NCI-H82 (cell line): Measurements from ENCODE around the gene IGFL2.
"Not testable (repeated sequence)": the region's sequence is repeated elsewhere in the genome, so short reads cannot be mapped to it uniquely, and the experiment has no call there.

Source experiments
- DNase-seq: peaks from one replicate; lab custom pipeline; 2025; lab: John Stamatoyannopoulos, UW

The IGFL2 gene

DNA sequence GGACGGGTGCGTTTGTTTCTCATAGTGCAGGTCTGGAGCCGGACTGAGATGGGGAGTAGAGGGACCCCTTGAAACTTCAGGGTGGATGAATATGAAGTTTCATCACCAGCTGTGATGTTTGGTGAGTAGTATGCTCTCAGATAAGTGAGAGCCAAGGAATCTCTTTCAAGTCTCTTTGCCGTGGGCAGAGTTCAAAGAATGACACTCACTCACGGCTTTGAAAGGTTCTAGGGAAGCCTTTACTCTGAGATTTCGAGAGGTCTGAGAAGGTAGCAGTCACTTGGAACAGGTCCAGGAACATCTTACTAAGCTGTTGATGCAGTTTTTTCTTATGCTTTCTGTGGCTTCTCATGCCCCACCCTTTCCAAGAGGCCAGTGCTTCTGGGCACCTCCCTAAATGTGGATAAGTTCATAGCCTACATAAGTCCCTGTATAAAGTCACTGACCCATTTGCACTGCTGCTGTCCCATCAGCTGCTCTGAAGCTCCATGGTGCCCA is at the start of gene IGFL2:
Gene IGFL2 (plus strand): TSS at position 448 of the 498 bp plus-strand sequence. CDS start 41 bp downstream, at position 489.
- DNase-seq = no peak

DNA sequence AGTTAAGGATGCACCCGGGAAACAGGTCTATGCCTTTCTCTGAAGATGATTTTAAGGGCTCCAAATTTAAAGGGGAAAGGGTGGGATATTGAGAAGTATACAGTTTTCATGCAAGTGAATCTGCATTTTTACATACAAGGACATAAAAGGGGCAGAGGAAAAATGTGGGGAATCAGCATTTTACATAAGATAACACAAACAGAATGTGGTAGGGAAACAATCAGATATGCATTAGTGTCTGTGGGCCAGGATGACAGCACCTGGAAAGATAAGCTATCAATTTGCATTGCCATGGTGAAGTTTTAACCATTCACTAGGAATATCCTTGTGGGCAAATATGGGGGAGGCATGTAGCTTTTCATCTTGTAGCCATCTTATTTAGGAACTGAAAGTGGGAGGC is 47.7 kb upstream of the IGFL2 start:
- DNase-seq = no peak

DNA sequence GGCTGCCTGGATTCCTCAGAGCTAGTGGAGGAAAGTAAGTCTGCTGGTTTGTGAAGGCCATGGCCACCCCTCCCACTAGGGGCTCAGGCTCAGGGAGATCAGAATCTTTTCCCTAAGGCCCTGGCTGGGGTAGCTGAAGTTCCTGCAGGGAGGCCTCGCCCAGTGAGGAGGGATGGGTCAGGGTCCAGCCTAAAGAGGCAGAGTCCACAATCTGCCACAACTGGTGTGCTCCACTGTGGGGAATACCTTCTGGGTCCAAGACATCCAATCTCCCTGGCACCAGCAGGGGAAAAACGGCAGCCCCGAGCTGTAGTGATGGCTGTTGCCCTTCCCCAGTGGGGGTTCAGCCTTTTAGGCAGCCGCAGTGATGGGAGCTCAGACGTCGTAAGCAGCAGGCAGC is 46.7 kb upstream of the IGFL2 start:
- DNase-seq = no peak

DNA sequence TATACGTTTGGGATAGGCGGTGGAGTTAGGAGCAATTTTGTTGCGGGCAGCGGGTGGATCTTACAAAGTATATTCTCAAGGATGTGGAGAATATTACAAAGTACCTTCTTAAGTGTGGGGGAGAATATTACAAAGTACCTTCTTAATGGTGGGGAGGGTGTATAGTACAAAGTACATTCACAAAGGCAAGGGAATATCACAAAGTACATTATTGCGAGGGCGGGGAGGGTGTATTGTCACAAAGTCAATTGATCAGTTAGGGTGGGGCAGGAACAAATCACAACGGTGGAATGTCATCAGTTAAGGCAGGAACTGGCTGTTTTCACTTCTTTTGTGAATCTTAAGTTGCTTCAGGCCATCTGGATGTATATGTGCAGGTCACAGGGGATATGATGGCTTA is 45.7 kb upstream of the IGFL2 start:
- not testable (repeated sequence) for DNase-seq

DNA sequence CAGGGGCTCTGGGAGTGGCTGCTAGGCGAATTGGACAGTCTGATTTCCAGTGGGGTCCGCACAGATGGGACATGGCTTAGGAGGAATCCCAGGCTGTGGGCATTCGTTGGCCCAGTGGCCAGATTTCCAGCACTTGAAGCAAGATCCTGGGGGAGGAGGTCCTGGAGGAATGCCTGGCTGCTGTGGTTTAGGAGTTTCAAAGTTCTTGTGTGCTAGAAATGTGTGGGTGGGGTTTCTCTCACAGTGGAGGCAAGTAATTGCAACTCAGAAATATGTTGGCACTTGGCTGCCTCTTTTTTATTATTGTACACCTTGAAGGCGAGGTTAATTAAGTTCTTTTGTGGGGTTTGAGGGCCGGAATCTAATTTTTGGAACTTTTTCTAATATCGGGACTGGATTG is 40.7 kb upstream of the IGFL2 start:
- DNase-seq = no peak

DNA sequence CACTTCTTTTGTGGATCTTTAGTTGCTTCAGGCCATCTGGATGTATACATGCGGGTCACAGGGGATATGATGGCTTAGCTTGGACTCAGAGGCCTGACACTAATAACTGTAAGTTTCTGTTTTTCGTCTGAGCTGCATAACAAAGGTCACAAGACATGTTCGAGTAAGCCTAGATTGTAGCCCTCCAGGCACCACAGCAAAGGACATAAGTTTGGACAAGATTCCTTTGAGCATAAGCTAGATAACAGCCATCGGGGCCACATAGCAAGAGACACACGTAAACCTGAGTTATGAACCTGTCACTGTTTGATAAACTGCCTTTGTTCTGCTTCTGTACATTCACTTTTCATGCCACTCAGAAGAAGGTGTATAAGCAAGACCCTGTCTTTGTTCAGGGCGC is 38.2 kb upstream of the IGFL2 start:
- no peak for DNase-seq

DNA sequence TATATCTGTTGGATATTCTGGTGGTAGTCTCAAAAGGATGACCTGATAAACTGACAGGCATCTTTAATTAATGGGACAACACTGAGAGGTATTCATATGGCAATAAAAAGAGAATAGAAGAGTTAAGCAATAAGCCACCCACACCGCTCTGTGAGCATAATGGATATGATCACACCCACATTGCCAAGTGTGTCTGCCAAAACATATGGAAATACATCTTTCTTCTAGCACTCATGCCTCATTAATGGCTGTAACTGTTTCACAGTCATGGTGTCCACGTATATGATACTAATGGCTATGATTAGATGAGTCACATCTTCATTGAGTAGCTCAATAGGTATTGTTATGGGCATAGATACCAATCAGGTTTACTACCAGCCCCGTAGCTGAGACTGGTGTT is 36.7 kb upstream of the IGFL2 start:
- DNase-seq = no peak

DNA sequence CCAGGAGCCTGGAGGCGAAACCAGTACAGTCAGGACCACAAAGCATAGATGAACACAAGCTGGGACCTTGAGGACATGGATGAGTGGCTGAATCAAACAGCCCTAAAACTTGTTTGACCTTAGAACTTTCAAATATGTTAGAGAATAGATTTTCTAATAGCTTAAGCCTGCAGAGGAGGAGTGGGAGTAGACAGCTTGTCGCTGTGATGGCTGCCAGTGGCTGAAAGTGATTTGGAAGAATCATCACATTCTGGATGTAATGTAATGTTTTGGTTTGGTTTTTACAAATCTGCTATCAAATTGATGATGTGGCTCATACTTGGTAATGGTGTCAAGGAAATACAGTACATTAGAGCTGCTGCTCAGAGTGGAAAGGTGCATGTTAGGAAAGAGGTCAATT is 35.5 kb upstream of the IGFL2 start:
- no peak for DNase-seq

DNA sequence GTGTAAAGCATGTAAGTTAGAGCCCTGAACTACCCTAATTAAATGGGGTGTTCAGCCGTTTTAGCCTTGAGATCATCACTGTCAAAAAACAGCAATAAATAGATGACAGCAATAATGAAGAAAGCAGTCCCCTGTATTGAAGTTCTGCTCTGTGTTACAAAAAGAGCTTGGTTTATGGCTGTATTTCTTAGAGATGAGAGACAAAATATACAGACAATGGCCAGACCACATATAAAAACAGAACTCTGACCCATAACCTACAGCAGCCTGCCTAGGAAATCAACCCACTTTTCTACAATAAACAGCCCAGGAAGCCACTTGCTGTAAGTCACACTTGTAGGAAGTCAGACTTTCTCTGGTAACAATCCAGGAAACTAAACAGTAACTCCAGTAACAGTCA is 34.3 kb upstream of the IGFL2 start:
- DNase-seq = no peak

DNA sequence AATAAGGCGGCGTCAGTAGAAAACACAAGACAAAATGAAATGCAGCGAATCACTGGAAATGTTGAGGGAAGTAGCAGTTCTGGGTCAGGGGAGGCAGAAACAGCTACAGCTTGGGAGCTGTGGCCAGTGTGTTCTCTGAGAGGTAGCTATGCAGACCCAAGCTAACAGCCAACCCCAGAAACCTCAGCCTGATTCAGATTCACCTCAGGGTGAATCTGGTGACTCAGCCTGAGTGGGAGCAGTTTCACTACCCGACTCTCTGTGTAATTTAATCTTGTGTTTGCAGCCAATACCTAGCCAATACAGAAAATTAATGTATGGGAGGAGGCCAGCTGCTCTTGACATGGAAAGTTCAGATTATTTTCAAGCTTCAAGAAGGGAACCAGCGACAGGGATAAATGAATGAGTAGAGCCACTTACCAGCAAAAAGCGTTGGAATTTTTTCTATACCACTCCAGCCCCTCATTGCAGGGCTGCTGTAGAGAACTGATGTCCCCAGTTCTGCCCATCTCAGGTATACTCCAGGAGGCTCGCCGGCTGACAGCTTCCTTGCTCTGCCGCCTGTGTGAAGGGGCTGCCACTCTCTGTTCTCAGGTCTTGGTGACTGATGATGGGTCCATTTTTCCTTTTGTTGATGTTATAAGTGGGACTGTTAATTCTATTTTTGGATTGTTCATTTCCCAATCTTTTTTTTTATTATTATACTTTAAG is 32.5 kb upstream of the IGFL2 start:
- DNase-seq = no peak

DNA sequence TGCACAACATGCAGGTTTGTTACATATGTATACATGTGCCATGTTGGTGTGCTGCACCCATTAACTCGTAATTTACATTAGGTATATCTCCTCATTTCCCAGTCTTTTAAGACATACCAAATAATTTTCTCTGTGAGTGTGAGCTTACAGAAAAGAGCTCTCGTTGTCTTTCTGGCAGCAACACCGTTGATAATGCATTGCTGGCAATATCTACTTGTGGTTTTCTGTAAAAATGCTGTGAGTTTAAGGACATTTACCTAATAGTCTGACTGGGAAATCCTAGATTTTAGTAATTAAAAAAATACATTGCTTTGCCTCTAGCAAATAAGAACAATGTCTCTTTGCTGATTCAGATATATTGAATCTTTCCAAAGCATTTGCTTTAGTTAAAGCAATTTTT is 31.9 kb upstream of the IGFL2 start:
- no peak for DNase-seq

DNA sequence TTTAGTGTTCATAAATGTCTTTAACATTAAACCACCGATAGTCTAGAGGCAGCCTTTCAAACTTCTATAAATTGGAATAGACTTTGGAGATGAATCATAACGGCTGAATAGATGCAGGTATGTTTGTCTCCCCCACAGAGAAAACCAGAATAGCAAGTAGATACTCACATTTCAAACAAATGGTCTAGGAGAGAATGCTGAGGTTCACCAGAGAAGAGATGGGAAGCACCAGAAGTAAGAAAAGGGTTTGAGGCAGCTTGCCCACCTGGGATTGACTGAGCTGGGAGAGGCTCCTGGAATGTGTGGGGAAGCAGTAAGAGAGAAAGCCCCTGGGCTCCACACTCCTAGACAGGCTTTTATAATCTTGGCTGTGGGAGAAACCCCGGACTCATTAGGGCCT is 29.9 kb upstream of the IGFL2 start:
- no peak for DNase-seq

DNA sequence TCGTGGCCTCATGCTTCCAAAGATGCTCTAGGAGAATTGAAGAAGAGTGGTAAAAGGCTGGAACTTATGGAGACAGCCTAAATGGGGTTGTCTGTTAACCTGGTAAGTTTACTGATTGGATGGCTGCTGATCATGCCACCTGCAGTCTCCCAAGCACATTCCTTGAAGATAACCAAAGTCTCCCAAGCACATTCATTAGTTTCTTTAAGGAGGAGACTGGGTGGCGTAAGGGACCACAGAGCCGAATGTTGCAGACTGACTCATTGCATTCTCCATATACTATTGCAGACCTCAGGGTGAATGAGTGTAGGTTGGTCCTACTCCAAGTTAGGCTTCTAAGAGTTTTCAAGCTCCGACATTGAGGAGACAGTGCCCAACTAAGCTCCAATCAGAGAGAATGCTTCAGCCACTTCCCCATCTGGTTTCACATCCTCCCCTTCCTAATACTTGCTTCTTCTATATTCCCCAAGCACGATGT is 23.4 kb upstream of the IGFL2 start, which contains the start of gene IGFL3:
Gene IGFL3 (minus strand): TSS at position 51 of the 478 bp plus-strand sequence. CDS start 39 bp downstream, at position 12.
- no peak for DNase-seq

DNA sequence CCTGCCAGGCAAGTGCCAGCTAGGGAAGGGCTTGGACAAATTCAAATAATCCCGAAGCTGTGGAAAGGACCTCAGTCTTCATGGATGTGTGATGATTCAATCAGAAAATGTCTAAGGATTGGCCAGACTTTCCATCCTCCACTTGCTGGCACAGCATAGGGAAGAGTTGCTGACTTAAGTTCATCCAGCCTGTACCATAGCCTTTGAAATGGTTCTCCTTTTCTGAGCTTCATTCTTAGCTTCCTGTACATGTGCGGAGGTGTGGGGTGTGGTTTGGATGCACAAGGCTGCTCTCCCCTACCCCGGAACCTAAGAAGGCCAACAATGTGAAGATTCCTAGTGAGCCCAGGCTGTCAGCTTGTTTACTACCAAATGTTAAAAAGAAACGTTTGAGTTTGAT is 22.6 kb upstream of the IGFL2 start:
- DNase-seq = no peak

DNA sequence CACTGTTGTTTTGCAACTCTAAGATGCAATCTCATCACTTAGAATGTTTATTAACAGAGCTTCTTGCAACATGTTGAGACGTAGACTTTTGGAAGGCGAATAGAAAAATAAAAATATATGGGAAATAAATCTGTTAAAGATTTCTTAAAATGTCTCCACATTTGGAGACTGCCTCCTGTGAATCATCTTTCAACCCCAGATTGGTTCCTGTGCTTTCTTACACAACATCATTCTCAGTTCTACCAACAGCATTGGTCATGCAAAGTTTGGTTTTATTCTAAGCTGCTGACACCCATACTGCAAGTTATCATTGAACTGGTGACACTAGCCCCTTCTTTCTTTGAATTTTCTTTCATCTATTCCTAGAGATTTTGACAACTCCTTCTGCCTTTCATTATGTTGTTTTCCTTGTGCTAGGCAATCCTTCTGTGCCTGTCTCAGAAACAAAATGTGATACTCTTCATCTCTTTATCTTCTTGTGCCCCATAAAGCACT is 21.9 kb upstream of the IGFL2 start:
- no peak for DNase-seq

DNA sequence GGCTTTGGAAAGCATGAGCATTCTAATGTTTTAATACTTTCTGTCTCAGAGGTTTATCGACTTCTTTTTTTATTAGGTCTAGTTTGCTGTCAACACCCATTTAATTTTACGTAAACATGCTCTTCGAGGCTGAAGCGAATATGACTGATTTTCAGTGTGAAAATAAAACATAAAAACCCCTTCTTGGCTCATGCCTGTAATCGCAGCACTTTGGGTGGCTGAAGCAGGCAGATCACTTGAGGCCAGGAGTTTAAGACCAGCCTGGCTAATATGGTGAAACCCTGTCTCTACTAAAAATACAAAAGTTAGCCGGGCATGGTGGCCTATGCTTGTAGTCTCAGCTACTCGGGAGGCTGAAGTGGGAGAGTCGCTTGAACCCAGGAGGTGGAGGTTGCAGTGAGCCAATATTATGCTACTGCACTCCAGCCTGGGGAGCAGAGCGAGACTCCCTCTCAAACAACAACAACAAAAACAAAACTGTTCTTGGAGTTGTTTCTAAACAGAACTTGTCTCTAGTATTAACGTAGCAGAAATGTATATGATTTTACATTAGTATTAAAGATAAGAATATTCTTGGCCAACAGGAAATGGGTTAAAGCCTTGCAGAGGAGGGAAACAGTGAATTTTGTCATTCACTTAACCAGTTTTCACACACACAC is 16.4 kb upstream of the IGFL2 start:
- DNase-seq = no peak

DNA sequence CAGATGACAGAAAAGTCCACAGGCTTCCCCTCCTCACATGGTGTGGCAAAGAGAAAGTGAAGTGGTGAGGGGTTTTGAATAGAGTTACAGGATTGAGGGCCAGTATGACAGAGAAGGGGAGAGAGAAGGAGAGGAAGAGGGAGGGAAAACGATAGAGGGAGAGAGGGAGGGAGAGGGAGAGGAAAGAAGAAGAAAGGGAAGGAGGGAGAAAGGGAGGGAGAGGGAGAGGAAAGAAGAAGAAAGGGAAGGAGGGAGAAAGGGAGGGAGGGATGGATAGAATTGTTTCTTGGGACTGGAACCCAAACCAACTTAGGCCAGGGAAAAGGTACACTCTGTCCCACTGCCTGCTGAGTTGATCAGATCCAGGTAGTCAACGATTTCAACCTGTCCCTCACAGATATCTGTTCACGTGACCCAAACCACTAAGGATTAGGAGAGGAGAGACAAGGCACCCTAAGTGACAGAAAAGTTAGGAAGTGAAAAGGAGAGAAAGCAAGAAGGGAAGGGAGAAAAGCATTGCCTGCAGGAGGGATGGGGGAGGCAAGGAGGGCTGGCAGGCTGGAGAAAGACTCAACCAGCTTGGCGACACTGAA is 15.4 kb upstream of the IGFL2 start:
- no peak for DNase-seq

DNA sequence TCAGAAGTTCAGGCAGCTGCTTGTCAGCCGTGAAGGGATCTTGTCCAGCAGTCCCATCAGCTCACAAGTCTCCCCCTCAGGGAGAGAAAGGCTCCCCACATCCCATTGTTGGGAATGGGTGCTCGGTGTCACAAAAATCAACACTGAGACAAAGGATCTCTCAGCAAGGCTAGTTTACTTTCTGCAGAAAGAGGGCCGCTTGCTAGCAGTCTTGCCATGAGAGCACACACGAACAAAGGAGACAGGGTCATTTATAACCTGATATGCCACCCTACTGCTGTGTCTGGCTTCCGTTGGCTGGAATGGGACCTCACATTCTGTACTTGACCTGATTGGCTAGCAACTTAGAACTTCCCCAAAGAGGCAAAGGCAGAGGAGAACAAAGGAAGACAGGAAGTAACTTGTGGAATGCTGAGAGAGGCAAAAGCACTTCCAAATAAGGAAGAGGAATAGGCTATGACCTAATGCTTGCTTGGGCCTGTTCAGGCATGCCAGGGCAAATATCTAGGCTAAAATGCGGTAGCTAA is 14.9 kb upstream of the IGFL2 start:
- no peak for DNase-seq

DNA sequence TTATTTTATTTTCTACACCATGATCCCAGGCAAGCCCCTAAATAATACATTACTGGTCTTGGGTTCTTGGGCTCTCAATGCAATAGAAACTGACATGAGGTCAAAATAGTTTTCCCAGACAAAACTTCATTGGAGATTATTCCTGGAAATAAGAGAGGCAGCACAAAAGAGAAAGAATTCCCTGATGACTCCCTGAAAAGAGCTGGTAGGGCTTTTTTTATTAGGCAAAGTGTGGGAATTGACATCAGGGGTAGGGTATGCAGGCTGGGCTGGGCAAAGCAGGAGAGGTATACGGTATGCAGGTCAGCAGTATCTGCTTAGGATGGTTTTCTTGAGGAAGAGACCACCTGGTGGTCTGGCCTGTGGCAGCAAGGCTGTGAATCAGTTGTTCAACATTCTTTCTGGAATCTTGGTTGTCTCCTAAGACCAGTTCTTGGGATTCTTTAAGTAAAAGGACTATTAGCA is 14.2 kb upstream of the IGFL2 start:
- DNase-seq = no peak

DNA sequence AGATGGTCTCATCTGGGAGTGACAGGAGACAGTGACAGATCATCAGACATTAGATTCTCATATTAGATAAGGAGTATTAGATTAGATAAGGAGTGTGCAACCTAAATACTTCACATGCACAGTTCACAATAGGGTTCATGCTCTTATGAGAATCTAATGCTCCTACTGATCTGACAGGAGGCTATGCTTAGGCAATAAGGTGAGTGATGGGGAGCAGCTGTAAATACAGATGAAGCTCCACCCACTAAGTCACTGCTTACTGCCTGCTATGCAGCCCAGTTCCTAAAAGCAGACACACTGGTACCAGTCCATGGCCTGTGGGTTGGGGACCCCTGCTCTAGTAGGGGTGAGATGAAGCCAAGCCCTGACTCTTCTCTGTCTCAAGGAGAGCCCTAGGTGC is 13.5 kb upstream of the IGFL2 start:
- no peak for DNase-seq

DNA sequence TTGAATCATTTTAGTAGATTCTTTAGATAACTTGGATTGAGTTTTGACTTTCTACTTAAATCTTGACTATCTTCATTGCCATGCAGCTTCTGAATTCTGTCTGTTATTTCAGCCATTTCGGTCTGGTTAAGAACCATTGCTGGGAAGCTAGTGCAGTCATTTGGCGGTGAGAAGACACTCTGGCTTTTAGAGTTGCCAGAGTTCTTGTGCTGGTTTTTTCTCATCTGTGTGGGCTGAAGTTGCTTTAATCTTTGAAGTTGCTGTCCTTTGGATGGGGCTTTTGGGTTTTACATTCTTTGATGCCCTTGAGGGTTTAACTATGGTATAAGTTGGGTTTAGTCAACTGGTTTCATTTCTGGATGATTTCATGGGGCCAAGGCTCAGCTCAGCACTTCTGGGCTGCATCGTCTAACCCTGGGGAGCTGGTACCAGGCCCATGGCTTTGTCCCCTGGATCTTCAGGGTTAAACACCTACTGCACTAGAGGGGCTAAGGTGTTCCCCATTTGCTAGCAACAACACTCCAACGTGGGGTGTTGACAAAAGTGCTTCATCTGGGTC is 10.0 kb upstream of the IGFL2 start:
- DNase-seq = no peak

DNA sequence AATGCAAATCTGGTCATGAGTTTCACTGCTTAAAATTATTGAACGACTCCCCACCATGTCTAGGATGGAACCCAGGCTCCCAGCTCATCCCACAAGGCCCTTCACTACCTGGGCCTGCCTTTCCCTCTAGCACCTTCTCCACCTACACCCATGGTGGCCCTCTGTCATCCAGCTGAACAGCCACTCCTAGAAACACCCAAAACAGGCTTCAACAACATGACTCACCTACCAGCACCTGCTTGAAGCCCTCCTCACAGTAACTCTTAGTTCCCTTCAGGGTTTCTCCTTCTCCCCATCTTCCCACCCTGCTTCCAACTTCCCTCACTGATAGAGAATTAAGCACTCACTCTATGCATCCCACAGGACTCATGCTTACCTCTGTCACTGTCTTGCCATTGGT is 6.6 kb upstream of the IGFL2 start:
- DNase-seq = no peak
